HG02759 (cell line): ENCODE data around the gene RGS7.
"Not testable (repeated sequence)": the region's sequence is repeated elsewhere in the genome, so short reads cannot be mapped to it uniquely, and the experiment has no call there.

Experiments
- ATAC-seq: cut with Tn5 transposase; IDR thresholded peaks from one replicate; pipeline ENCODE4 v1.9.1; 2021; ENCODE audit warnings: mild to moderate bottlenecking, moderate library complexity; ENCODE audit not compliant: unreplicated experiment

The RGS7 gene

DNA sequence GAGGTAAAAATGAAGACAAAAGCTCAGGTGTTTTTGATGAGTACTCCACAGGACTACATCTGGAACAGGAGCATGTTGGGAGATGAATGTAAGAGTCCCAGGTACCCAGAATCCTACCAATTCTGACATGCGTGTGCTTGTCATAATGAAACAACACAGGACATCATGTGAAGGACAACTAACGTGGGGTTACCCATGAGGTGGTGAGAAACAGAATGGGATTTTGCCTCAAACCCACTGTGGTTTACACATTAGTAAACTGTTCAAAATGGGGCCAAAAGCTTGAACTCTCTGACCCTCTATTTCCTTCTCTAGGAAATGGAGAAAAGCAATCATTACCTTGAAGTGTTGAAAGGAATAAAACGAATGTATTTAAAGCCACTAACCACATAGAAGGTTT, 266.2 kb downstream of the RGS7 start:
- no peak for ATAC-seq

DNA sequence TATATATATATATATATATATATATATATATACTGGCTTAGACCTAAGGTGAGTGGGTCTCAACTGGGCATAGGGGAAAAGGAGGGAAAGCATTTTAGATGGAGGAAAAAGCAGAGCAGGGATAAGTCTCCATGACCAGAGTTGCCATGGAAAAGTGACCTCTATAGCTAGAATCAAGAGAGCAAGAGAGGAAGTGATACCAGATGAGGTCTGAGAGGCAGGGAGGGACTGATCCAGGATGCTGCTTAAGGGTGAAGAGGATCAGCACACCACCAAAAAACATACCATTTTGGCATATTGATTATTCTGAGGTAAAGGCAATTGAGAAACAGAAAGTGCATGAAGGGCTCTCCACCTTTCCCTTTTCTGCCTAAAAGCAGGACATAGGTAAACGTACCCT, 267.9 kb downstream of the RGS7 start:
- ATAC-seq = not testable (repeated sequence)

DNA sequence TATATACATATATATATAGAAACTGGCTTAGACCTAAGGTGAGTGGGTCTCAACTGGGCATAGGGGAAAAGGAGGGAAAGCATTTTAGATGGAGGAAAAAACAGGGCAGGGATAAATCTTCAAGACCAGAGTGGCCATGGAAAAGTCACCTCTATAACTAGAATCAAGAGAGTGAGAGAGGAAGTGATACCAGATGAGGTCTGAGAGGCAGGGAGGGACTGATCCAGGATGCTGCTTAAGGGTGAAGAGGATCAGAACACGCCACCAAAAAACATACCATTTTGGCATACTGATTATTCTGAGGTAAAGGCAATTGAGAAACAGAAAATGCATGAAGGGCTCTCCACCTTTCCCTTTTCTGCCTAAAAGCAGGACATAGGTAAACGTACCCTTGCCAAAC, 268.9 kb downstream of the RGS7 start:
- ATAC-seq = not testable (repeated sequence)

DNA sequence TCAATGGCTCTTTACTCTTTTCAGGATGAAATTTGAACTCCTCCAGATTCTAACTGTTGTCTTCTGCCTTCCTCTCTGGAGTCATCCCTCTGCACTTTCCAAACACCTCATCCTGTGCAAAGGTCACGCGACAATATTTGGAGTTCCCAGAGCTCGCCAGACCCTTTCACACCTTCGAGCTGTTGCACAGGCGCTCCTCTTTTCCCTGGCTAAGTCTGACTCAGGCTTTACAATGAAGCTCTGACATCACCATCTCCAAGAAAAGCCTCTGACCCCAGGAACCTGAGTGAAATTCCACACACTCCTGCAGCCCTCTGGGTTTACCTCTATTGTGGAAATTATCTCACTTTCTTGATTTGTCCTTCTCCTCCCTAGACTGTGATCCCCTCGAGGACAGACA, 270.3 kb downstream of the RGS7 start:
- ATAC-seq = no peak

DNA sequence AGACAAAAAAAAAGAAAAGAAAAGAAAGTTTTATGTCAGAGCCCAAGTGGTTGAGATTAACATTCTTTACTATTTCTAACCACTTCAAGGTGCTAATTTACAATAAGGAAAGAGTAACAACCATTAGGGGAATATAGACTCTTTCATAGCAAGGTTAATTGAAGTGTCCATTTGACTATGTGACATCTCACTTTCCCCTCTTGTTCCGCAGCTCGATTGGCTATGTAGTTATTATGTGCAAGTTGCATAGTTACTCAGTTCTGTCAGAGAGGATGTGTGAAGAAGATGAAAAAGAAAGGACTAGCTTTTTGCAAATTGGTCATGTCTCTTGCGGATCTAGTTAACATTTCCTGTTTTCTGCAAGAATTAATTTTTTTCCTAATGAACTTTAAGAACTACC, 273.7 kb downstream of the RGS7 start:
- no peak for ATAC-seq

DNA sequence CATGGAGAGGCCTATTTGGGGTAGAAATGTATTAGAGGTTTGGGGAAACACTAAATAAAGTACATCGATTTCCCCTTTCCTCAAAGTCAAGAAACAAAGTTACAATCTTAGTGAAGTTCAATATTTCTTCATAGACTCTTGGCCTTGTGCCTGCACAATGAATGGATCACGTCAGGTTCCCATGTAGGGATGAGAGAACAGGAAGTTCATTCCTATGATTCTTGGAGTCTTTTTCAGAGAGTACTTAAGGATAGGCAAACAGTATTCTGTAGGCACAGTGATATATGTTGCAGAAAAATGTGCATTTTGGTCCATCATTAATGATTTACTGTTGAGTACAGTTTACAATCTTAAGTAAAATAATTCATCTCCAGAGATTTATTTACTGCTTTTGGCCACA, 275.5 kb downstream of the RGS7 start:
- no peak for ATAC-seq

DNA sequence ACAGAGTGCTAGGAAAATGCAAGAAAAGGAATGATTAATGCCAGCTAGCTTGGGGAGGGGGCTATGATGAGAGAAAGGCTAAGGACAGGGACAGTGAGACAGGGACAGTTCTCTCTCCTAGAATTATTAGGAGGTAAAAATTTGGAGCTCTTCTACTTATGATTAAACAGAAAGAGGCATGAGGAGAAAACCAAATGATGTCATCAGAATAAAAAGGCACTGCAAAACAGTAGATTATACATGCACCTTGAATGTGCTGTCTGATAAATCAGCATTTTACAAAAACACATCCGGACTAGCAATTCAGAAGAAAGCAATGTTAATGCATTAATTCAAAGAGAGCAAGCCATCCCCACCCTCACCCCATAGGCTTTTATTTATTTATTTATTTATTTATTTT, 277.5 kb downstream of the RGS7 start:
- ATAC-seq = no peak

DNA sequence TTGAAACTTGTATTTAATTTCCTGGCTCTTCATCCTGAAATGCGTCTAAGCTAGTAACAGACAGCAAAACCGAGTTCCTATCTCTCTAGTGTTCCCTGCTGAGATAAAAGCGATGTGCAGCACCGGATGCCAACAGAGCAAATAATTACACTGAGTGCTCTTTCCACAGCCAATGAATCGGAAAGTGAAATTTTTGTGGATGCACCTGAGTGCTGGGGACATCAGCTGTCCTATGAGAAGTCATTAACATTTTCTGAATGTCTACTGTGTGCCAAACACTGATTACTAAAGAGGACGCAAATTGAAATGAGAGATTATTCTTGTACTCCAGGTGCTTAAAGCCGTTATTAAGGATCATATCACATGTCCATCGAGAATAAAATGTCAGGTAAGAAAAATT, 278.0 kb downstream of the RGS7 start:
- no peak for ATAC-seq

DNA sequence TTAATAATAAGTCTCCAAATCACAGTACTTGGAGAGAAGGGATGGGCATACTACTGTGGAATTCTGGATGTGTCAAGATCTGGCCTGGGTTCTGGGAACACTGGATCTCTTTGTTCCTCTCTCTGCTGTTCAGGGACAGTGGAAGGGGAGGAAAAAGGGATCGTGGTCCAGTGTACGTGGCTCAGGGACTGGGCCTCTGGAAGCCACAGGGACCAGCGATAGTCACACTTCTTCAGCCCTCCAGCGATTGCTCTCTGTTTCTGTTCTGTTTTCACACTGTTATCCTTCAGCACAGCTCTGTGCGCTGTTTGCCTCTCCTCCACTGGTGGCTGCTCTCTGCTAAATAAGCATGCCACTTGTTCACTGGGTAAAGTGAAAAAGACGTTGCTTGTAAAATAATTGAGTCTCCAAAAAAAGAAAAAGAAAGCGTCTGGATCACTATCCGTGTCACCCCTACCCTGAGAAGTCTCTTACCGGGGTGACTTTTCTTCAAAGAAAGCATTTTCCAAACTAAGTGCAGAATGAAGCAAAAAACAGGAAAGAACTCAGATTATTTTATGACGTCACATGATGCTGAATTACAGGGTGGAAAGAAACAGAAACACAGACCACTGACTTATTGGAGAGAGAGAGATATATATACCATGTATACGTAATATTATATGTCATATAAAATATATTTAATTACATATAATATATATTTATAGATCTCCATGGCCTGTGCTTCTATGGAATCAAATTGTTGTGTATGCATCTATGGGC, 279.4 kb downstream of the RGS7 start:
- no peak for ATAC-seq

DNA sequence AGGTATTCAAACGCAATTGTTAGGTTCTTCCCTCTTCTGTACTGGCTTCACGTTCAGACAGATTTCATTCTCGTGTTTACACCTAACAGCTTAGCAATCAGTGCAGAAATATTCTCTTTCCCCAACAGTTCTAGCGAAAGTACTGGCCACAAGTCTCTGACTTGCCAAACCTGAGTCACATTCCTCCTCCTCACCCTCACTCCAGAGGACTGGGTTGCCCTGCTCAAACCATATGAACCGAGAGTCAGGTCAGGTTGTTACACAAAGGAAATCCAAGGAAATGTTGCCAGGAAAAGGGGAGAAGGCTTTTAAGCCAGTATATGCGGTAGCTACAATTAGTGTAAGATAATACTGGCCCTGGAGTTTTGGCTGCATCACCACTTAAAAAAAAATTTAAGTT, 282.5 kb downstream of the RGS7 start:
- no peak for ATAC-seq

DNA sequence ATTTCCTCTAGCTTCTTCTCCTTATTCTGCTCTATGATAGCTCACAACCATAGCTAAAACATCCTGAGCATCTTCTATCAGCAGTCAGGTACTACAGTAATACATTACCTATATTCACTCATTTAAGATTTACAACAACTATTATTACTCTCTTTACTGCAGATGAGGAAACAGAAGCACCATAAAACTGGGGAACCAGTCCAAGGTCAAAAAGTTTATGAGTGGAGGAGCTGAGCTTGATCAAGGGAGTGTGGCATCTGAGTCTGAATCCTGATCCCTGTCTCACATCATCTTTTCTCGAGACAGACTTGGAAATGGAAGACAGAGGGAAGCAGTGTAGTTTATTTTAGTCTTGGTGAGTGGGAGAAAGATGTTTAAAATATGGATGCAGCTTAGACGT, 288.6 kb downstream of the RGS7 start:
- no peak for ATAC-seq

DNA sequence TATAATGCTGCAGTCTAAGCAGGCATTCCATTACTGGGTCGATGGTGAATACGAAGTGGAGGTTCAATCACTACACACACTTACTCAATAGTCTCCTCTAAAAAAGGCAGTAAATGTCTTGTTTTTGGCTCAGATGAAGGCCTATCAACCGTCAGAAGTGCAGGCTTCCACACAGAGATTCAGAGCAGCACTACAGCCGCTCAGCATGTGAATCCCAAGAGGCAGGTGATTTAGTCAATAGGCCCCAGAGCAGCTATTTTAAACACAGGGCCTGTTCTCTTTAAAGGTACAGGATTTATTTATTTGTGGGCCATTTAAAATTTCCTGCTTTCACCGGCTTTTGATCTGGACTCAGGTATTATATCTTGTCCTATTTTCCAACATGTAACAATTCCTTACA, 293.7 kb downstream of the RGS7 start:
- no peak for ATAC-seq

DNA sequence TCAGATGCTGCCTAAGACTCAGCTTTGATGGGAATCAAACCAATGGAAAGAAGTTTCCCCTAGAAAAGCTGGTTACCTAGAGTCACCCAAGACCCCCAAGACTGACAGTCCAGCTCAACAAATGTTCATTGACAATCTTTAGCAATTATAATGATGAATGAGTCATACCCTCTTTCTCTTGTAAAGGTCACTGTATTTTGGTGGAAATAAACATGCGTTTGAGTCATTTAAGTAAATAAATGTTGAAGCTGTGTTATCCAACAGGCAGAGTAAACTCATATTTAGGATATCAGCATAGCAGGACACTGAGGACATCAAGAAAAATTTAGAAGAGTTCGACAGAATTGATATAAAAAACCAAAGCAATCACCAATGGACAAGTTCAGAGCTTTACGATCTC, 295.9 kb downstream of the RGS7 start:
- no peak for ATAC-seq

DNA sequence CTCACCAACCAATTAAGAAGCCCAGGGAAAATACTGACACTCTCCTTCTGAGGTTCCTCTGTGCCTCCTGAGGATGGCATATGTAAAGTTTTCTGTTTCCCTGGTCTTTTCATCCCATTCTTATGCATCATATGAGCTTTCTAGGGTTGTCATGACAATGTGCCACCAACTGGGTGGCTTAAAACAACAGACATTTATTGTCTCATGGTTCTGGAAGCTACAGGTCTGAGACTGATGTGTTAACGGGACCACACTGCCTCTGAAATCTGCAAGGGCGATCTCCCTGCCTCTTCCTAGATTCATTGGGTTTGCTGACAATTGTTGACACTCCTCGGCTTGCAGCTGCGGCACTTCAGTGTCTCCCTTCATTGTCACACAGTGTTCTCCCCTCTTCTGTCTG, 308.4 kb downstream of the RGS7 start:
- ATAC-seq = no peak

DNA sequence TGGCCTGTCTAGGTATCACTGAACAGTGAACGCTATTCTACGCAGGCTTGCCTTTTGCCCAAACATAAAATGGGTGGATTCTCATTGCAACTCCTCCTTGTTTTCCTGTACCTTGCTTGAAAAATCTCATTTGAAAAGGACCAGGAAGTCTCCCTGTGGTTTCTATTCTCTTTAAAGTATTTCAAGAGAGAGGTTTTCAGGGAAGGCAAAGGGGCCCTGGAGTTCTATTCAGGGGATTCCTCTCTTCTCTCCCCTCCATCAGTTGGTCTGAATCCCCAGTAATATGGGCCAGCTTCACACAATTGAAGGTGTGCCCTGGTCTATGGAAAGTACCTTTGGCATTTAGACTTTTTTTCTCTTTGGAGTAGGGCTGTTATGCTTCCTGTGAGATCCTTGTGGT, 311.3 kb downstream of the RGS7 start:
- no peak for ATAC-seq

DNA sequence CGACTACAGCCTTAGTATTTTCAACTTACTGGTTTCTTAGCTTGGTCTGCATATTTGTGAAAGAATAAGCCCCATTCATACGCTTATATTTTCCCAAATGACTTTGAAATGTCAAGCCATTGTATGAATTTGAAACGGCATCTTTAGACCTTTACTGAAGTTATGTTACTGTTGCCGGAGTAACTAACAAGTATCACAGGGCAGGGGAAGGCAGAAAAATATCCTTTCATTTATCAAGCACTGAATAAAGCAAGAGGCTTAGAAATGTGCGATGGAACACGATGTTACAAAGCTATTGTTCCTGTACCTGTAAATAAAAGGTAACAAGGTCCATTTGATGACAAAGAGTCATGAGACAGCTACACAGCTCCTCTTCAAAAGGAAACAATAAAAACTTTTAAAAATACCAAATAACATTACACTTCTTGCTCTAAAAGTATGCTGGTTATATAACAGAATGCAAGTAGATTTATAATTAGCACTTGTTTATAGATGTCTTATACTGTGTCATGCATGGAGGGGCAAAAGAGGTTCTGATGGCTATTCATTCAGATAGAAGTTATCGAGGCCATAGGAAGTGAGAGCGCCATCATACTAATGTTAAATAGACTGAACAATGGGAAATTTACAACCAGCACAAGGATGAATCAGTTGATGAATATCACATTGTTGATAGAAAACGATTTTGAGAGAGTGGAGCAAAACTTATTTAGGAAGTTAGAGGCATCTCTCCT, 322.6 kb downstream of the RGS7 start:
- no peak for ATAC-seq

DNA sequence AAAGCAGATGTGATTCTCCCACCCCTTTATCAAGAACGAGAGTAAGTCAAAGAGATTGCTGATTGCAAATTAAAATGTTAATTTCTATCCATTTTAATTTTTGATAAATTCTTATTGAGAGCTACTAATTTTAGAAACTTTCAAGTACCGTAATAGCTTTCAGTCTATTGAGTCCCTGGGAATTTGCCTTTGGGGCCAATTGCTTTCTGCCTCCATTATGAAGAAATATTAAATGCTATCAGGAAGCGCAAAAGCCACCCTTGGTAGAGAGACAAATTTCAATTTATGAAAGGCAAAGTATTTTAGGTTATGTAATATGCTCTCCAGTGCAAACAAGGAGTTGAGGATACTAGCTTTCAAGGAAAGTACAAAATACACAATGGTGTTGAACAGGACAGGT, 332.2 kb downstream of the RGS7 start:
- no peak for ATAC-seq

DNA sequence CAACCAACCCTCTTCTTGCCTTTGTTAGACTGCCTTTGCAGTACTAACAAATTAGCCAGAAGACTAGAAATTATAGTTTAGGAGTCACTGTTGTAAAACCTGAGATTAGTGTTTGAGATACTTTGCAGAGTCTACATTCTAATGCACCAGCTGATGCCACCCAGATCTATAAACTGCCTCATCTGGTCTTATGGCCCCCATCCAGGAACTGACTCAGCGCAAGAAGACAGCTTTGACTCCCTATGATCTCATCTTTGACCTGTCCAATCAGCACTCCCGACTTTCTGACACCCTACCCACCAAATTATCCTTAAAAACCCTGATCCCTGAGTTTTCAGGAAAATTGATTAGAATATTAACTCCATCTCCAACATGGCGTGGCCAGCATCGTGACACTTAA, 334.6 kb downstream of the RGS7 start:
- no peak for ATAC-seq

DNA sequence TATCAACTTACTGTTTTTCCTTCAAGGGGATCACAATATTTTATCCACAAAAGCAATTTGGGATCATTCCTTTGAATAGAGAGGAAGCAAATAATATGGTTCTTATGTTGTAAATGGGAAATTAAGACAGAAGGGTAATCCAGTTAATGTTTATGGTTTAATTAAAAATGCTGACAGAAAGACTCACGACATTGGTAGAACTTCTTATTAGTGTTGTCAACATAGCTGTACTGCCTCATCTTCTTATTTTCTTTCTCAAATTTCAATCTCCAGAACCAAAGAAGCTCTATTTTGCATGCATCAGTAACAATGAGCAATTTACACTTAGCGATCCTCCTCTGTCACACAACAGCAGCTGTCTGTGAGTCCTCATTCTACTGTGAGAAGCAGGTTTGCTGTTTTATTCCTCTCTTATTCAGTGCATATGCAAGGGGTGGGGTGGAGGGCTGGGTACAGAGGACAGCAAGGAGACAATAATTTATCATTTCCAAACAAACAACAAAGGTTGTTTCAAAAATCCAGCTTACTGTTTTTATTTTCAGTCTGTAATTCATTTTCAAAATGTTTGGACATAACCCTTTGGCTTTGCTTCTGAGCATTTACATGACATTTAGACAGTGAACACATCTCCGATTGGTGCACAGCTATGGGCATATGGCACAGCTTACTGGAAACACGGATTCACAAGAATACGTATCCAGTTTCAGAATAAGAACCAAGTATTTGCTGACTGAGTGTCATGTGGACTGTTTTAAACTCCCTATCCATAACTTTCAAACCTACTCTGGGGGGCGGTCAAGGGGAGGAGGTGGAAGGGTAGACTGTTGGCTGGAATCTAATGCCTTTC, 335.9 kb downstream of the RGS7 start:
- ATAC-seq = no peak

DNA sequence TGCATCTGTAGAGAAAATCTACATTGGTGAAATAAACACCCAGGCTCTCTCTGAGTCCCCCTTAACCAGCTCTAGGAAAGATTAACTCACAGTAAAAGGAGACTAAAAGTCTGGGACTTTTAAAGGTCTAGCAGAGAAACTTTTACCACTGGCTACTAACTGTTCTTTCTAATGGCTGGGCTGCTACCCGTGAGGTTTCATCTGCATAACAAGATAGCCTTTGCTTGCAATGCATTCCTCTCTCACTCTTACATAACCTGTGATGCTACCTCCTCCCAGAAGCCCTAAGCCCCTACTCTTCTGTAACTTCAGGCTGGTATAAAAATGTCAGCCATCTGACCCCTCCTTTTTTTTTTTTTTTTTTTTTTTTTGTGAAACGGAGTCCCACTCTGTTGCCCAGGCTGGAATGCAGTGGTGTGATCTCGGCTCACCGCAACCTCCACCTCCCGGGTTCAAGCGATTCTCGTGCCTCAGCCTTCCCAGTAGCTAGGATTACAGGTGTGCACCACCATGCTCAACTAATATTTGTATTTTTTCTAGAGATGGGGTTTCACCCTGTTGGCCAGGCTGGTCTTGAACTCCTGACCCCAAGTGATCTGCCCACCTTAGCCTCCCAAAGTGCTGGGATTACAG, 344.2 kb downstream of the RGS7 start:
- ATAC-seq = no peak

DNA sequence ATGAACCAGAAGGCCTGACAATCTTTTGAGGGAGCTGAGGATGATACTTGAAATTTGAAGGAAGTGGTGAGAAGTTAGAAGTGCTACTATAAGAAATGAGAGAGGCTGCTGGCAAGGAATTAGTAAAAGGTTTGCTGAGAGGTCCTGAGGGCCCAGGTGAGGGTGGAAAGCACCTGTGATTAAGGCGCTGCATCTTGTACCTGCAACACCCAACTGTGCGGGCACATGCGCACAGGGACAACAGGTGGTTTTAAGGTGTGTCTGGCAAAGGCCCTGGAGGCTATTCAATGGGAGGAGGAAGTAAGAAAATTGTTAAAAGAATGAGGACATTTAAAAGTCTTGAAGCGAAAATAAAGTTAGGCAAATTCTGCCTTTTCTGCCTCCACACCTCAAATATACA, 349.3 kb downstream of the RGS7 start:
- ATAC-seq = no peak
